NT2/D1 (cell line): ENCODE results near the gene LIPC.

Experiments used
- SUZ12 ChIP-seq: IDR thresholded peaks from 2 replicates; pipeline ENCODE4 v1.6.1; 2011; ENCODE audit not compliant: insufficient read length, insufficient read depth; ENCODE audit errors: extremely low read depth
- YY1 ChIP-seq: IDR thresholded peaks from 2 replicates; pipeline ENCODE4 v1.6.1; 2011; ENCODE audit not compliant: insufficient read length, insufficient read depth
- ZNF274 ChIP-seq: IDR thresholded peaks from 2 replicates; pipeline ENCODE4 v1.6.1; 2011; ENCODE audit warnings: mild to moderate bottlenecking, low read depth, low read length

GRCh38 chr15:58438111-58438510 is 6.3 kb downstream of the LIPC start:
- TF ChIP-seq ZNF274, result no peak
- no peak for TF ChIP-seq SUZ12
- TF ChIP-seq YY1, result no peak
